ENCODE data around the gene SMC5. TPM values are rescaled to one million over a fixed set of nuclear protein-coding genes. Genes with fewer than 3 reads are reported as not detected.

Gene SMC5
- total RNA-seq, 1 experiment from 2014 or later: 27.5 TPM

DNA sequence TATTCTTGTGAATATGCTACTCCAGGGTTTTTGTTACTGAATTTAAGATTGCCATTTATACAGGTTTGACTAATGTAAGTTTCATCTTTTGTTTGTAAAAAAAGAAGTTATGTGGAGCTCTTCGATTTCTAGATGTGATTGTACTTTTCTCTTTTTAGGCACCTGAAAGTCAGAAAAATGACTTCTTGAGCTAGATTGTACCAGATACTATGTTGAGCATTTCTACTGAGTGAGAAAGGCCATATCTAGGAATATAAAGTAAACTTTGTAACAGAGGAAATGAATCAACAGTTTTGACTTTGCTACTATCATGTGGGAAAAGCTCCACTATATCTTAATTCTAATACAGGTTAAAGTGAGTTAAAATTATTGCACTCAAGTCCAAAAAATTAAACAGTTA lies 25.1 kb downstream of the SMC5 start:
- Histone ChIP-seq H3K79me2 (ENCODE audit: insufficient read depth, low read length) (peaks cover 68% of the 10 kb centered on the region), H3K36me3 (ENCODE audit: control insufficient read depth in 1 of 2, insufficient read depth in 2 of 2, low read length in 2 of 2) (peaks cover 11 to 31% of the 10 kb centered on the region in 2 experiments; a peak in 3 of 4 replicates), H2AFZ (ENCODE audit: low read depth, low read length, poor library complexity, severe bottlenecking) (no peak overlapping the region), H3K4me2 (ENCODE audit: low read length) (no peak overlapping the region), H3K4me1 (ENCODE audit: control insufficient read depth in 1 of 2, insufficient read depth in 2 of 2, low read length in 2 of 2) (no peaks in the 10 kb centered on the region), H3K27me3 (ENCODE audit: insufficient read depth, low read length) (no peaks in the 10 kb centered on the region), H3K4me3 (replicated peaks in 1 of 2; ENCODE audit: low read depth in 1 of 2, low read length in 2 of 2) (no peak overlapping the region), H3K27ac (ENCODE audit: low read depth, low read length) (no peak overlapping the region), H3K9me3 (ENCODE audit: control insufficient read depth in 1 of 2, insufficient read depth in 1 of 2, low read depth in 1 of 2, low read length in 2 of 2) (no peaks in the 10 kb centered on the region), H3K9ac (ENCODE audit: low read length) (no peak overlapping the region), H4K20me1 (ENCODE audit: insufficient read depth) (peaks cover 5% of the 10 kb centered on the region; the same call in 1 of the 2 replicates), H3K9me2 (ENCODE audit: insufficient read depth) (no peaks in the 10 kb centered on the region)
- intact Hi-C loops (cut with micrococcal nuclease): no loop called here
- ATAC-seq (no peak), DNase-seq (ENCODE audit: low read depth, low spot score) (no peak)
- TF ChIP-seq SRF (IDR thresholded peaks at IDR 0.05; ENCODE audit: low read depth) (no peak), POLR2AphosphoS5 (IDR thresholded peaks at IDR 0.05; ENCODE audit: low read depth, low read length) (no peak), JUND (IDR thresholded peaks at IDR 0.05) (no peak), SP1 (IDR thresholded peaks at IDR 0.05; ENCODE audit: low read depth) (no peak), CBX3 (IDR thresholded peaks at IDR 0.05; ENCODE audit: low read depth) (no peak), EZH2 (IDR thresholded peaks at IDR 0.05) (no peak), POLR2A (IDR thresholded peaks at IDR 0.05; ENCODE audit: borderline replicate concordance, extremely low read depth, insufficient read depth, insufficient read length) (no peak), ZFX (IDR thresholded peaks at IDR 0.05) (no peak), SIN3A (IDR thresholded peaks at IDR 0.05; ENCODE audit: low read depth) (no peak), TCF7L2 (IDR thresholded peaks at IDR 0.05; ENCODE audit: borderline replicate concordance, extremely low read depth, insufficient read depth, insufficient read length) (no peak), EZH2phosphoT487 (IDR thresholded peaks at IDR 0.05; ENCODE audit: borderline replicate concordance) (no peak), ELF1 (IDR thresholded peaks at IDR 0.05; ENCODE audit: borderline replicate concordance, low read depth) (no peak), CEBPB (IDR thresholded peaks at IDR 0.05; ENCODE audit: low read depth) (no peak), EGR1 (IDR thresholded peaks at IDR 0.05; ENCODE audit: low read depth) (no peak), RAD21 (IDR thresholded peaks at IDR 0.05; ENCODE audit: low read depth) (no peak), FOSL1 (IDR thresholded peaks at IDR 0.05; ENCODE audit: low read depth) (no peak)
- TF ChIP-seq, protein P1, sequence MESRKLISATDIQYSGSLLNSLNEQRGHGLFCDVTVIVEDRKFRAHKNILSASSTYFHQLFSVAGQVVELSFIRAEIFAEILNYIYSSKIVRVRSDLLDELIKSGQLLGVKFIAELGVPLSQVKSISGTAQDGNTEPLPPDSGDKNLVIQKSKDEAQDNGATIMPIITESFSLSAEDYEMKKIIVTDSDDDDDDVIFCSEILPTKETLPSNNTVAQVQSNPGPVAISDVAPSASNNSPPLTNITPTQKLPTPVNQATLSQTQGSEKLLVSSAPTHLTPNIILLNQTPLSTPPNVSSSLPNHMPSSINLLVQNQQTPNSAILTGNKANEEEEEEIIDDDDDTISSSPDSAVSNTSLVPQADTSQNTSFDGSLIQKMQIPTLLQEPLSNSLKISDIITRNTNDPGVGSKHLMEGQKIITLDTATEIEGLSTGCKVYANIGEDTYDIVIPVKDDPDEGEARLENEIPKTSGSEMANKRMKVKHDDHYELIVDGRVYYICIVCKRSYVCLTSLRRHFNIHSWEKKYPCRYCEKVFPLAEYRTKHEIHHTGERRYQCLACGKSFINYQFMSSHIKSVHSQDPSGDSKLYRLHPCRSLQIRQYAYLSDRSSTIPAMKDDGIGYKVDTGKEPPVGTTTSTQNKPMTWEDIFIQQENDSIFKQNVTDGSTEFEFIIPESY (IDR thresholded peaks at IDR 0.05; ENCODE audit: extremely low read depth, insufficient replicate concordance, low read length): no peak
- TF ChIP-seq, protein P2, sequence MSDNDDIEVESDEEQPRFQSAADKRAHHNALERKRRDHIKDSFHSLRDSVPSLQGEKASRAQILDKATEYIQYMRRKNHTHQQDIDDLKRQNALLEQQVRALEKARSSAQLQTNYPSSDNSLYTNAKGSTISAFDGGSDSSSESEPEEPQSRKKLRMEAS (IDR thresholded peaks at IDR 0.05): no peak
- TF ChIP-seq, protein P3, sequence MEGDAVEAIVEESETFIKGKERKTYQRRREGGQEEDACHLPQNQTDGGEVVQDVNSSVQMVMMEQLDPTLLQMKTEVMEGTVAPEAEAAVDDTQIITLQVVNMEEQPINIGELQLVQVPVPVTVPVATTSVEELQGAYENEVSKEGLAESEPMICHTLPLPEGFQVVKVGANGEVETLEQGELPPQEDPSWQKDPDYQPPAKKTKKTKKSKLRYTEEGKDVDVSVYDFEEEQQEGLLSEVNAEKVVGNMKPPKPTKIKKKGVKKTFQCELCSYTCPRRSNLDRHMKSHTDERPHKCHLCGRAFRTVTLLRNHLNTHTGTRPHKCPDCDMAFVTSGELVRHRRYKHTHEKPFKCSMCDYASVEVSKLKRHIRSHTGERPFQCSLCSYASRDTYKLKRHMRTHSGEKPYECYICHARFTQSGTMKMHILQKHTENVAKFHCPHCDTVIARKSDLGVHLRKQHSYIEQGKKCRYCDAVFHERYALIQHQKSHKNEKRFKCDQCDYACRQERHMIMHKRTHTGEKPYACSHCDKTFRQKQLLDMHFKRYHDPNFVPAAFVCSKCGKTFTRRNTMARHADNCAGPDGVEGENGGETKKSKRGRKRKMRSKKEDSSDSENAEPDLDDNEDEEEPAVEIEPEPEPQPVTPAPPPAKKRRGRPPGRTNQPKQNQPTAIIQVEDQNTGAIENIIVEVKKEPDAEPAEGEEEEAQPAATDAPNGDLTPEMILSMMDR (IDR thresholded peaks at IDR 0.05 in 2 of 3, conservative IDR thresholded peaks at IDR 0.05 in 1 of 3; ENCODE audit: borderline replicate concordance in 1 of 3, insufficient read depth in 1 of 3, low read depth in 2 of 3, low read length in 2 of 3): no peak
- POLR2A ChIA-PET: no interaction called here
- RAD21 ChIA-PET (ENCODE audit: low non-redundant PET in 1 of 2, low total read pairs in 2 of 2, uncharacterized antibody in 2 of 2, unreplicated experiment in 2 of 2): no interaction called here
- BruUV-seq (replicated peaks): no TSS peak
- CTCF ChIA-PET: no interaction called here
